HuH-7 (cell line): ENCODE data around the gene SEM1.
"Not testable (repeated sequence)": the region's sequence is repeated elsewhere in the genome, so short reads cannot be mapped to it uniquely, and the experiment has no call there.

Experiments used
- DNase-seq: peaks from one replicate; pipeline ENCODE4 v3.0.0; 2011; ENCODE audit warnings: low spot score

SEM1 gene

GRCh38 chr7:96662151-96662550, 47.5 kb downstream of the SEM1 start:
- DNase-seq = not testable (repeated sequence)

- no peak for DNase-seq
These were observed 51.6 kb downstream of the SEM1 start for GRCh38 chr7:96658022-96658412.

- no peak for DNase-seq
These were observed 52.2 kb downstream of the SEM1 start for GRCh38 chr7:96657347-96658021.

- DNase-seq = no peak
These were observed 53.7 kb downstream of the SEM1 start for GRCh38 chr7:96655956-96656355.

GRCh38 chr7:96654630-96655188, 54.9 kb downstream of the SEM1 start:
- peak; percentile 22 for DNase-seq

- no peak for DNase-seq
These were observed 59.7 kb downstream of the SEM1 start for GRCh38 chr7:96649981-96650380.

DNA sequence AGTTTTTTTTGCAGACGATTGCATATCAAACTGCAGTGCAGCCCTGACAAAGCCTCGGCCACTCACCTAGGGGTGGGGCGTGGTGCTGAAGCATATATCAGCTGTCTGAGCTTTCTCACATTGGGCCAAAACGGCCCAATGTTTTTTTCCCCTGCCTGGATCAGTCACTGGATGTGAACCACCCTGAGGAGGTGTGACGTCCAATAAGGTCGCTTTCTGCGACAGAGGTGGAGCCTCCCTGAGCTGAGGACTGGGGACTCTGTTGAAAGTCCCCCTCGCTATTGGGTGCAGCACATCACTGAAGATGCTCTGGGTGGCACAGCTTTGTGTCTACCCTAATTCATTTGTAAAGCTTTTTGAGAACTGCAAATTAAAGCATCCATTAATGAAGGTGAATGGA, 60.9 kb downstream of the SEM1 start:
- DNase-seq = no peak

DNA sequence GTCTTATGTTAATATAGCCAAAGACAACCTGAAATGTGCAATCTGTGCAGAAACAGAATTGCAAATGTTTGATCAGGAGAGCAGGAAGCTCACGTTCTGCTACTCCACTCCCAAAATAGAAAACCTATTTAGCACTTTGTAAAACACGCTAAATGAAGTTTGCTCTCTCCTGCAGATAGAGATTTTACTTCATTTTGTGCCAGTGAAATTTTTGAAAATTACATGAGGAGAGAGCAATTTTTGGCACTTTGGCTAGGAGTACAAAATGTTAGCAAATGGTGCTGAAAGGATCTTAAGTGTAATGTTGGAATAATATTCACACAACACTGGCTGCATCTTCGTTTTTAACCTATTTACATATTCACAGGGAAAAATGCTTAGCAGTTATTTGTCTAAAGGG, 61.9 kb downstream of the SEM1 start:
- no peak for DNase-seq

DNA sequence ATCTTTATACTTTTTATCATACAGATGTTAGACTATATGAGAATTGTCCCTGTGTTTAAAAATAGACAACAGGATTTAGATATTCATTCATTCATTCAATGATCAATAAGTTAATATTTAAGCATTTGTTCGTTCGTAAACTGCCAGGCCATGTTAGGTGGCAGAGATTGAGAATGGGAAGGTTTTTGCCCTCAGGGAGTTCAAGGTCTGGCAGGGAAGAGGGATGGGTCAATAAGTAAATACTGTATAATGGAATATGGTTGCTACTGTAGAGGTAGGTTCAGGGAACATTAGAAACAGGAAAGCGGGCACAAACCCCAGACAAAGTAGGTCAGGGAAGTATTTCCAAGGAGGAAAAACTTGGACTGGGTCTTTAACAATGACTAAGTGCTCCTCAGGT, 64.6 kb downstream of the SEM1 start:
- no peak for DNase-seq

DNA sequence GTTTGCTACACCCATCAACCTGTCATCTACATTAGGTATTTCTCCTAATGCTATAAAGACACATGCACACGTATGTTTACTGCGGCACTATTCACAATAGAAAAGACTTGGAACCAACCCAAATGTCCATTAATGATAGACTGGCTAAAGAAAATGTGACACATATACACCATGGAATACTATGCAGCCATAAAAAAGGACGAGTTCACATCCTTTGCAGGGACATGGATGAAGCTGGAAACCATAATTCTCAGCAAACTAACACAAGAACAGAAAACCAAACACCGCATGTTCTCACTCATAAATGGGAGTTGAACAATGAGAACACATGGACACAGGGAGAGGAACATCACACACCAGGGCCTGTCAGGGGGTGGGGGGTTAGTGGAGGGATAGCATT, 66.2 kb downstream of the SEM1 start:
- DNase-seq = not testable (repeated sequence)

DNA sequence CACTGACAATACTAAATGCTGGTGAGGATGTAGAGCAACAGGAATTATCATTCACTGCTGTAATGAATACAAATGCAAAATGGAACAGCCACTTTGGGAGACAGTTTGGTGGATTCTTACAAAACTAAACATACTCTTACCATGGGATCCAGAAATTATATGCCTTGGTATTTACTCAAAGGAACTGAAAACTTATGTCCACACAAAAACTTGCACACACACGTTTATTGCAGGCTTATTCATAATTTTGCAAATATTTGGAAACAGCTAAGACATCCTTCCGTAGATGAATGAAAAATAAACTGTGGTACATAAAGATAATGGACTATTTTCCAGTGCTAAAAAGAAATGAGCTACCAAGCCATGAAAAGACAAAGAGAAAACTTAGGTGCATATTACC, 69.6 kb downstream of the SEM1 start:
- no peak for DNase-seq
